Measurements from ENCODE around the gene PHLDB2.

Gene PHLDB2

GRCh38 chr3:111986800-111987199, 127.7 kb downstream of the PHLDB2 start:
- TF ChIP-seq RARB (CRISPR knock-in tag; IDR thresholded peaks at IDR 0.05) (no peak), CSDC2 (CRISPR knock-in tag; IDR thresholded peaks at IDR 0.05) (no peak), POU6F1 (CRISPR knock-in tag; IDR thresholded peaks at IDR 0.05; ENCODE audit: borderline replicate concordance, low read depth) (no peak), ESRRG (CRISPR knock-in tag; IDR thresholded peaks at IDR 0.05) (no peak), SNAI2 (CRISPR knock-in tag; IDR thresholded peaks at IDR 0.05) (no peak), ZNF70 (CRISPR knock-in tag; IDR thresholded peaks at IDR 0.05) (no peak), ZNF565 (CRISPR knock-in tag; conservative IDR thresholded peaks at IDR 0.05; ENCODE audit: low read depth) (no peak), ZFP3 (CRISPR knock-in tag; IDR thresholded peaks at IDR 0.05) (no peak), CREB5 (CRISPR knock-in tag; IDR thresholded peaks at IDR 0.05; ENCODE audit: low read depth) (no peak), PATZ1 (CRISPR knock-in tag; IDR thresholded peaks at IDR 0.05; ENCODE audit: borderline replicate concordance) (no peak), CSRNP3 (CRISPR knock-in tag; IDR thresholded peaks at IDR 0.05) (no peak), ZC3H10 (CRISPR knock-in tag; IDR thresholded peaks at IDR 0.05) (no peak), ZNF8 (CRISPR knock-in tag; IDR thresholded peaks at IDR 0.05) (no peak), TSHZ2 (CRISPR knock-in tag; IDR thresholded peaks at IDR 0.05) (no peak), BACH2 (CRISPR knock-in tag; IDR thresholded peaks at IDR 0.05; ENCODE audit: borderline replicate concordance) (no peak), ARNTL (CRISPR knock-in tag; IDR thresholded peaks at IDR 0.05; ENCODE audit: borderline replicate concordance, low read depth) (no peak), ZFP30 (CRISPR knock-in tag; IDR thresholded peaks at IDR 0.05) (no peak), PPARA (CRISPR knock-in tag; IDR thresholded peaks at IDR 0.05; ENCODE audit: borderline replicate concordance) (no peak), TOX (CRISPR knock-in tag; IDR thresholded peaks at IDR 0.05; ENCODE audit: borderline replicate concordance) (no peak), OSR1 (CRISPR knock-in tag; IDR thresholded peaks at IDR 0.05) (no peak)
- no peak for ATAC-seq

GRCh38 chr3:111989061-111989678, 130.1 kb downstream of the PHLDB2 start:
- peak; percentile 98 for ATAC-seq
- TF ChIP-seq ZNF8 (CRISPR knock-in tag; IDR thresholded peaks at IDR 0.05) (no peak), GLIS3 (CRISPR knock-in tag; IDR thresholded peaks at IDR 0.05) (no peak), PATZ1 (CRISPR knock-in tag; IDR thresholded peaks at IDR 0.05; ENCODE audit: borderline replicate concordance) (no peak), ISL1 (CRISPR knock-in tag; IDR thresholded peaks at IDR 0.05) (no peak), ZFP30 (CRISPR knock-in tag; IDR thresholded peaks at IDR 0.05) (no peak), OSR1 (CRISPR knock-in tag; IDR thresholded peaks at IDR 0.05) (no peak), ZFP3 (CRISPR knock-in tag; IDR thresholded peaks at IDR 0.05) (no peak)
